KMS-11 (cell line): ENCODE results near the gene SEC61B.

Source experiments
- H2AFZ ChIP-seq: fragments of 200-600 bp; sonication (generic); 2 replicates; pipeline ENCODE4 v1.6.1; 2016; ENCODE audit warnings: antibody characterized with exemption, mixed run types, low read depth
- H3K27ac ChIP-seq: fragments of 200-600 bp; sonication (generic); 2 replicates; pipeline ENCODE4 v1.6.1; 2016; ENCODE audit warnings: mild to moderate bottlenecking, mixed run types
- H3K27me3 ChIP-seq: fragments of 200-600 bp; sonication (generic); 2 replicates; pipeline ENCODE4 v1.6.1; 2017; ENCODE audit warnings: mild to moderate bottlenecking, low read depth, mixed run types, moderate library complexity; ENCODE audit not compliant: insufficient read depth
- H3K36me3 ChIP-seq: fragments of 200-600 bp; sonication (generic); 2 replicates; pipeline ENCODE4 v1.6.1; 2017; ENCODE audit warnings: mild to moderate bottlenecking, mixed run types; ENCODE audit not compliant: insufficient read depth
- H3K4me1 ChIP-seq: fragments of 200-600 bp; sonication (generic); 2 replicates; pipeline ENCODE4 v1.6.1; 2016; ENCODE audit warnings: mild to moderate bottlenecking, low read depth, mixed run types; ENCODE audit not compliant: poor library complexity, severe bottlenecking
- H3K4me2 ChIP-seq: fragments of 200-600 bp; sonication (generic); 2 replicates; pipeline ENCODE4 v1.7.0; 2016; ENCODE audit warnings: mild to moderate bottlenecking, mixed run types
- H3K4me3 ChIP-seq: fragments of 200-600 bp; sonication (generic); IDR thresholded peaks from 2 replicates; pipeline ENCODE4 v1.6.1; 2017; ENCODE audit warnings: low read depth, low read length, mixed read lengths; ENCODE audit not compliant: insufficient read depth
- H3K79me2 ChIP-seq: fragments of 200-600 bp; sonication (generic); 2 replicates; pipeline ENCODE4 v1.6.1; 2016; ENCODE audit warnings: low read depth, mixed run types; ENCODE audit not compliant: insufficient read depth
- H3K9ac ChIP-seq: fragments of 200-600 bp; sonication (generic); 2 replicates; pipeline ENCODE4 v1.6.1; 2016; ENCODE audit warnings: mild to moderate bottlenecking, mixed run types
- H4K20me1 ChIP-seq: fragments of 200-600 bp; sonication (generic); 2 replicates; pipeline ENCODE4 v1.6.1; 2016; ENCODE audit warnings: mild to moderate bottlenecking, mixed run types; ENCODE audit not compliant: insufficient read depth
- TF ChIP-seq, protein P1 (sequence below): fragments of 200-600 bp; sonication (generic); conservative IDR thresholded peaks from 2 replicates; pipeline ENCODE4 v1.6.1; 2017; ENCODE audit warnings: low read depth, mild to moderate bottlenecking, antibody characterized with exemption, low read length, moderate library complexity, mixed read lengths

The SEC61B gene

DNA sequence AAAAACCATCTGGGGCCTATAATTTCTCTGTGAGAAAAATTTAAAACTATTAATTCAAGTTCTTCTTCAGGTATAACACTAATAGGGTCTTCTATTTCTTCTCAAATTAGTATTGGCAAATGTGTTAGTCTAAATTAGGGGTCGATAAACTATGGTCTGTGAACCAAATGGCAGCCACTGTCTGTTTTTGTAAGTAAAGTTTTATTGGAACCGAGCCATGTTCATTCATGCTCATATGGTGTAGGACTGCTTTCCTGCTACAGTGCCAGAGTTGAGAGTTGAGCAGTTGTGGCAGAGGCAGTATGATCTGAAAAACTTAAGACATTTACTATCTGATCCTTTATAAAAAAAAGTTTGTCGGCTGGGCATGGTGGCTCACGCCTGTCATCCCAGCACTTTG lies 29.1 kb downstream of the SEC61B start:
- Histone ChIP-seq H3K9ac (no peak overlapping the region), H3K4me2 (no peak overlapping the region), H4K20me1 (no peaks in the 10 kb centered on the region), H3K27me3 (no peaks in the 10 kb centered on the region), H3K4me3 (no peak overlapping the region), H2AFZ (no peak overlapping the region), H3K4me1 (peaks cover 68% of the 10 kb centered on the region), H3K79me2 (no peaks in the 10 kb centered on the region), H3K27ac (no peak overlapping the region), H3K36me3 (no peaks in the 10 kb centered on the region)
- TF ChIP-seq, protein P1, sequence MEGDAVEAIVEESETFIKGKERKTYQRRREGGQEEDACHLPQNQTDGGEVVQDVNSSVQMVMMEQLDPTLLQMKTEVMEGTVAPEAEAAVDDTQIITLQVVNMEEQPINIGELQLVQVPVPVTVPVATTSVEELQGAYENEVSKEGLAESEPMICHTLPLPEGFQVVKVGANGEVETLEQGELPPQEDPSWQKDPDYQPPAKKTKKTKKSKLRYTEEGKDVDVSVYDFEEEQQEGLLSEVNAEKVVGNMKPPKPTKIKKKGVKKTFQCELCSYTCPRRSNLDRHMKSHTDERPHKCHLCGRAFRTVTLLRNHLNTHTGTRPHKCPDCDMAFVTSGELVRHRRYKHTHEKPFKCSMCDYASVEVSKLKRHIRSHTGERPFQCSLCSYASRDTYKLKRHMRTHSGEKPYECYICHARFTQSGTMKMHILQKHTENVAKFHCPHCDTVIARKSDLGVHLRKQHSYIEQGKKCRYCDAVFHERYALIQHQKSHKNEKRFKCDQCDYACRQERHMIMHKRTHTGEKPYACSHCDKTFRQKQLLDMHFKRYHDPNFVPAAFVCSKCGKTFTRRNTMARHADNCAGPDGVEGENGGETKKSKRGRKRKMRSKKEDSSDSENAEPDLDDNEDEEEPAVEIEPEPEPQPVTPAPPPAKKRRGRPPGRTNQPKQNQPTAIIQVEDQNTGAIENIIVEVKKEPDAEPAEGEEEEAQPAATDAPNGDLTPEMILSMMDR = no peak

DNA sequence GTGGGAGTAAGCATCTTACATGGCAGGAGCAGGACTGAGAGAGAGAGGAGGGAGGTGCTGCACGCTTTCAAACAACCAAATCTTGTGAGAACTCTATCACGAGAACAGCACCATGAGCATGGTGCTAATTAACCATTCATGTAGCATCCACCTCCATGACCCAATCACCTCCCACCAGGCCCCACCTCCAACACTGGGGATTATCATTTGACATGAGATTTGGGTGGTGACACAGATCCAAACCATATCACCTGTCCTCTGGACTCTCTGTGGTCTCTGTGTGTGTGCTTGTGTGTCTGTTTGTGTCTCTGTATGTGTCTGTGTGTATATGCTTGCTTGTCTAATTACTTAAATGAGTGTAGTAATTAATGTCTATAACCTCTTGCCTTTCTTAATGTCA lies 31.1 kb downstream of the SEC61B start:
- Histone ChIP-seq H3K27ac (peak overlapping the region; percentile 97), H3K36me3 (no peaks in the 10 kb centered on the region), H3K4me2 (peak overlapping the region; percentile 50), H4K20me1 (no peaks in the 10 kb centered on the region), H3K79me2 (no peaks in the 10 kb centered on the region), H3K4me3 (peak overlapping the region; percentile 45), H3K27me3 (no peaks in the 10 kb centered on the region), H3K9ac (peak overlapping the region; percentile 97), H2AFZ (peak overlapping the region; percentile 73), H3K4me1 (peaks cover 76% of the 10 kb centered on the region)
- TF ChIP-seq, protein P1 = no peak

DNA sequence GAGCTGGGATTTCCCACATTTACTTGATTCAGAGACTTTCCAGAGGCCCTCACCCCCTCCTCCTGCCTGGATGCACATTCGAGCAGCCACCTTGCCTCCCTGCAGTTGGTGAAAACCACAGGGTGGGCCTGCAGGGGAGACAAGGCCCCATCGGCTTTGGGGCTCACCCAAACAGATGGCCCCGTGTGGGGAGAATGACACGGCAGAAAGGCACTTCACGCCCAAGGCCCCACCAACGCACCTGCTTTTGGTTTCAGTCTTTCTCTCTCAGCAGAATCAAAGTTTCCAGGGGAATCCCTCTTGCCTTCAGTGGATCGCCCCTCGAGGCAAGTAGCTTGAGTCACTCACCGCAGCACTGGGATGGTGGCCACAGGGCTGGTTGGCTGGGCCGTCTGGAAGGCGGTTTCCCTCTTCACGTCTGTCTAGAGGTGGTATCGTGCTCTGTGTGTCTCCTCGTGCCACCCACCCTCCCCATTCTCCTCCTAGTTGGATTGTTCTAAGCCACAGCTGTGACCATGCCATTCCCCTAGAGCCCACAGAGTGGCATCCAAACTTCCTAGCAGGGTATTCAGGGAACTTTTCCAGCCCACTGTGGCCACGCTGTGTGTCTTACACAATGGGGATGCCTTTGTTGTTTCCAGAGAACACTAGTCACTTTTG lies 31.8 kb downstream of the SEC61B start:
- Histone ChIP-seq H3K4me2 (peak overlapping the region; percentile 50), H3K36me3 (no peaks in the 10 kb centered on the region), H3K27ac (peak overlapping the region; percentile 97), H2AFZ (peak overlapping the region; percentile 73), H4K20me1 (no peaks in the 10 kb centered on the region), H3K9ac (peak overlapping the region; percentile 97), H3K79me2 (no peaks in the 10 kb centered on the region), H3K4me3 (peak overlapping the region; percentile 45), H3K4me1 (peaks cover 81% of the 10 kb centered on the region), H3K27me3 (no peaks in the 10 kb centered on the region)
- TF ChIP-seq, protein P1 = no peak

DNA sequence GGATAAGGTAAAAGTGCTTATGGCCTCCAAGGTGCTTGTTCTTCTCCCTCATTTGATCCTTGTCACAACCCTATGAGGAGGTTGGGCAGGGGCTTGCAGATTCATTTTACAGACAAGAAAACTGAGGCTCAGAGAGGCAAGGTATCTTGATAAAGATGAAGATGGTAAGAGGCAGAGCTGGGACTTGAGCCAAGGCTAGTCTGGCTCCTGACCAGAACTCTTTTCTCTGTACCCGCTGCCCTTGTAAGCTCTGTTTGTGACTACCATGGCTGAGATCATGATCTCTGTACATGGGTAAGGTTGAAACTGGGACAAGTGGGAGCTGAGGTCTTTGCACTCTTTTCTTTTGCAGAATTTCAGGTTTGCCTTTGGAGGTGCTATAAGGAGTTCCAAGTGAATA lies 33.6 kb downstream of the SEC61B start:
- H2AFZ ChIP-seq = no peak overlapping the region
- no peak overlapping the region; the same call in 1 of the 2 replicates for H3K4me2 ChIP-seq
- no peaks in the 10 kb centered on the region for H3K36me3 ChIP-seq
- H4K20me1 ChIP-seq = no peaks in the 10 kb centered on the region
- peak overlapping the region; percentile 97; the same call in 1 of the 2 replicates for H3K27ac ChIP-seq
- TF ChIP-seq, protein P1 = no peak
- no peak overlapping the region for H3K4me3 ChIP-seq
- no peak overlapping the region for H3K9ac ChIP-seq
- peaks cover 81% of the 10 kb centered on the region for H3K4me1 ChIP-seq
- H3K27me3 ChIP-seq = no peaks in the 10 kb centered on the region
- no peaks in the 10 kb centered on the region for H3K79me2 ChIP-seq
